ENCODE results near the gene CAPN7.

GRCh38 chr3:15185404-15185803 lies 20.6 kb upstream of the CAPN7 start:
- TF ChIP-seq CTCF (IDR thresholded peaks at IDR 0.05) (no peak), POLR2AphosphoS5 (IDR thresholded peaks at IDR 0.05) (no peak)

All from sigmoid colon (tissue), 4 donors.